Spleen (tissue), 7 donors: ENCODE results near the gene HIC1.

ENCODE experiments used
- CTCF ChIP-seq, 11 experiments: fragments of 200-600 bp in 7 of 11; fragments of 450-650 bp in 4 of 11; sonication (generic) in 4 of 11; IDR thresholded peaks in 8 of 11; conservative IDR thresholded peaks in 3 of 11; 1 replicate in 7 of 11; 2 replicates in 4 of 11; pipeline versions ENCODE4 v1.4.0 to v1.8.0; 2016 to 2021; ENCODE audit warnings: antibody characterized with exemption in 11 of 11, inconsistent platforms in 4 of 11, mild to moderate bottlenecking in 1 of 11
- POLR2AphosphoS5 ChIP-seq, 3 donors: sonication (generic); formaldehyde crosslinking; IDR thresholded peaks; one replicate each; pipeline ENCODE4 v1.5.1; 2017; ENCODE audit warnings: antibody characterized with exemption in 3 of 3
- donor health status: DM: no; HTN: no; CAD: no; lungs with moderate emphysema.
- donor health status: DM: no; HTN: no; CAD: no.
- donor health status: DM: no; HTN: no; CAD: no.

- no peak for TF ChIP-seq CTCF (IDR thresholded peaks at IDR 0.05 in 8 of 11, conservative IDR thresholded peaks at IDR 0.05 in 3 of 11)
- no peak for TF ChIP-seq POLR2AphosphoS5 (IDR thresholded peaks at IDR 0.05)
Observed at GRCh38 chr17:2048805-2049204, 6.1 kb upstream of the HIC1 start.
